ENCODE results near the gene ZNF92.

DNA sequence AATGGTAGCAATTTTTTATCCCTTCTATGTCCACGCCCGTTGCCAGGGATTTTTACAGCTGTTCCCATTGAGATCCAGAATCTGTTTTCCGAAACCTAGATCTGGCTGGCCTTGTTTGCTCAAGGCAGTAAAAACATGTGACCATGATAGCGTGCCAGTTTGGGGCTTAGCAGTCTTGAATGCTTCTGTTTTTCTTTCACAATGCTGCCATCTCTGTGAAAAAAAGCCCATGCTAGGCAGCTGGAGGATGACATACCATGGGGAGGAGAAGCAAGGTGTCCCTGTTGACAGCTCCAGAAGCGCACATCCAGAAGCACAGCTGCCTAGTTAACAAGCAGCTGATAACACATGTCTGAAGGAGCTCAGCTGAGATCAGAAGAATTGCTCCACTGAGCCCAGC, 2.2 kb upstream of the ZNF92 start:
- TF ChIP-seq, protein P1, sequence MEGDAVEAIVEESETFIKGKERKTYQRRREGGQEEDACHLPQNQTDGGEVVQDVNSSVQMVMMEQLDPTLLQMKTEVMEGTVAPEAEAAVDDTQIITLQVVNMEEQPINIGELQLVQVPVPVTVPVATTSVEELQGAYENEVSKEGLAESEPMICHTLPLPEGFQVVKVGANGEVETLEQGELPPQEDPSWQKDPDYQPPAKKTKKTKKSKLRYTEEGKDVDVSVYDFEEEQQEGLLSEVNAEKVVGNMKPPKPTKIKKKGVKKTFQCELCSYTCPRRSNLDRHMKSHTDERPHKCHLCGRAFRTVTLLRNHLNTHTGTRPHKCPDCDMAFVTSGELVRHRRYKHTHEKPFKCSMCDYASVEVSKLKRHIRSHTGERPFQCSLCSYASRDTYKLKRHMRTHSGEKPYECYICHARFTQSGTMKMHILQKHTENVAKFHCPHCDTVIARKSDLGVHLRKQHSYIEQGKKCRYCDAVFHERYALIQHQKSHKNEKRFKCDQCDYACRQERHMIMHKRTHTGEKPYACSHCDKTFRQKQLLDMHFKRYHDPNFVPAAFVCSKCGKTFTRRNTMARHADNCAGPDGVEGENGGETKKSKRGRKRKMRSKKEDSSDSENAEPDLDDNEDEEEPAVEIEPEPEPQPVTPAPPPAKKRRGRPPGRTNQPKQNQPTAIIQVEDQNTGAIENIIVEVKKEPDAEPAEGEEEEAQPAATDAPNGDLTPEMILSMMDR (conservative IDR thresholded peaks at IDR 0.05; ENCODE audit: low read length), result no peak
- no peak for TF ChIP-seq EZH2phosphoT487 (IDR thresholded peaks at IDR 0.05; ENCODE audit: borderline replicate concordance, low read depth, low read length)

Measured in OCI-LY7 (cell line).